ENCODE measurements around the gene KLF4. TPM values are rescaled to one million over a fixed set of nuclear protein-coding genes. Genes with fewer than 3 reads are reported as not detected.

The KLF4 gene
- total RNA-seq, 1 experiment from 2014 or later, result 7.1 TPM

DNA sequence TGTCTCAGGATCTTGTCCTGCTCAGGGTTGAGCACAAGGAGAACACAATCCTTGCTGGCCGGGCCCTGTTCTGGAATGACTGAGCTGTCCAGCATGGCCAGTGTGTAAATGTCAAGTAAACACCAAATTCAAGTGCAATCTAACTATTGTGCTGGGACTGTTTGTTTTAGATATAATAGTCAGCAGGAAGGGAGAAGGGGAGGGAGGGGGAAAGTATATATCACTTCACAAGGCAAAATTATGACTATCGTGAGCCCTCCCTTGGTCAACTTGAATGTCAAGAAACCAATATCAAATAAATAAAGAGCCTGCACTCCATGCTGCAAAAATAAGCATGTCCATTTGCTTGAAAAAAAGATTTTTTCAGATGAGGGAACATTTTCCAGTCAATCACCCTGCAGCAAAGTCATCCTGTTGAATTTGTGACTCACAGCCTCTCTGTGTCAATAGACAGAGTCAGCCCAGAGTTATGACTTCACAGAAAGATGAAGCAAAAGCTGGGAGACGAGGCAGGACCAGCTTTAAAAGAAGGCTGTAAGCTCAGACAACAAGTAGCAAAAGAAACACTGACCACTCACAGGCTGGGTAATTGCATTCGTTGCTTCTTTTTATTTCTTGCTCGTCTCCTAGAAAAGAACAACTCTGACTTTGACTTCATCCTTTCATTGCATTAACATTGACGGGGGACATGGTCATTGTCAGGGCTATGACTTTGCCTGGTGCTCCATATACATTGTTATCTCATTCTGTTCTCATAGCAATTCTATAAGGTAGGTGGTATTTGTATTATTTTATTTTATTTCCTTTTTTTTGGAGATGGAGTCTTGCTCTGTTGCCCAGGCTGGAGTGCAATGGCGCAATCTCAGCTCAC is 15.3 kb upstream of the KLF4 start:
- H2BK20ac ChIP-seq (ENCODE audit: low read depth, low read length, poor library complexity, severe bottlenecking), result no peak overlapping the region
- H3K18ac ChIP-seq (ENCODE audit: insufficient read length, low read depth, low read length), result no peak overlapping the region
- Mint-ChIP-seq H3K36me3 (ENCODE audit: insufficient read depth in 1 of 3, low read depth in 3 of 3) (no peaks in the 10 kb centered on the region), H3K27me3 (ENCODE audit: low read depth) (no peaks in the 10 kb centered on the region), H3K27ac (no peak overlapping the region; a peak in 1 of 7 replicates), H3K9me3 (no peaks in the 10 kb centered on the region), H3K4me3 (no peak overlapping the region), H3K4me1 (no peaks in the 10 kb centered on the region)
- H3K4ac ChIP-seq (ENCODE audit: low read depth, low read length), result no peak overlapping the region
- no peak overlapping the region for H4K91ac ChIP-seq (ENCODE audit: insufficient read length, low read depth, low read length)
- H4K5ac ChIP-seq (ENCODE audit: insufficient read length, low read depth, low read length), result no peak overlapping the region
- H3K9me3 ChIP-seq (ENCODE audit: control insufficient read depth, low read depth, low read length), result no peaks in the 10 kb centered on the region
- H3K14ac ChIP-seq (ENCODE audit: insufficient read depth, low read length), result no peak overlapping the region
- H2BK5ac ChIP-seq (ENCODE audit: insufficient read length, low read length), result no peak overlapping the region
- TF ChIP-seq, protein P1, sequence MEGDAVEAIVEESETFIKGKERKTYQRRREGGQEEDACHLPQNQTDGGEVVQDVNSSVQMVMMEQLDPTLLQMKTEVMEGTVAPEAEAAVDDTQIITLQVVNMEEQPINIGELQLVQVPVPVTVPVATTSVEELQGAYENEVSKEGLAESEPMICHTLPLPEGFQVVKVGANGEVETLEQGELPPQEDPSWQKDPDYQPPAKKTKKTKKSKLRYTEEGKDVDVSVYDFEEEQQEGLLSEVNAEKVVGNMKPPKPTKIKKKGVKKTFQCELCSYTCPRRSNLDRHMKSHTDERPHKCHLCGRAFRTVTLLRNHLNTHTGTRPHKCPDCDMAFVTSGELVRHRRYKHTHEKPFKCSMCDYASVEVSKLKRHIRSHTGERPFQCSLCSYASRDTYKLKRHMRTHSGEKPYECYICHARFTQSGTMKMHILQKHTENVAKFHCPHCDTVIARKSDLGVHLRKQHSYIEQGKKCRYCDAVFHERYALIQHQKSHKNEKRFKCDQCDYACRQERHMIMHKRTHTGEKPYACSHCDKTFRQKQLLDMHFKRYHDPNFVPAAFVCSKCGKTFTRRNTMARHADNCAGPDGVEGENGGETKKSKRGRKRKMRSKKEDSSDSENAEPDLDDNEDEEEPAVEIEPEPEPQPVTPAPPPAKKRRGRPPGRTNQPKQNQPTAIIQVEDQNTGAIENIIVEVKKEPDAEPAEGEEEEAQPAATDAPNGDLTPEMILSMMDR (conservative IDR thresholded peaks at IDR 0.05), result no peak
- no peaks in the 10 kb centered on the region for H3K23me2 ChIP-seq (ENCODE audit: insufficient read length, low read depth, low read length, poor library complexity, severe bottlenecking)
- H2BK15ac ChIP-seq (ENCODE audit: low read depth, low read length), result no peak overlapping the region
- no peaks in the 10 kb centered on the region for H3K79me2 ChIP-seq (ENCODE audit: insufficient read depth, low read length)
- WGBS (ENCODE audit: extremely low coverage, insufficient read length, low lambda C conversion rate), result no CpG with 5 or more reads among the region's 7 CpGs
- no peak overlapping the region for H3K23ac ChIP-seq (ENCODE audit: insufficient read length, low read depth, low read length)
- no peak overlapping the region for H2BK120ac ChIP-seq (ENCODE audit: low read depth, low read length, poor library complexity, severe bottlenecking)
- no peaks in the 10 kb centered on the region for H3K27me3 ChIP-seq (ENCODE audit: insufficient read depth, low read length)
- no peaks in the 10 kb centered on the region for H3K4me1 ChIP-seq (ENCODE audit: insufficient read depth, low read length)
- no peak overlapping the region for H3K9ac ChIP-seq (ENCODE audit: extremely low read depth, insufficient read length, low read length)
- H3K79me1 ChIP-seq (ENCODE audit: insufficient read depth, low read depth, low read length, poor library complexity, severe bottlenecking), result no peaks in the 10 kb centered on the region
- no peak overlapping the region for H3K27ac ChIP-seq (ENCODE audit: insufficient read length, low read depth, low read length)
- no peak overlapping the region for H3K4me2 ChIP-seq (ENCODE audit: insufficient read depth, insufficient read length, low read length)
- no peak overlapping the region for H3K56ac ChIP-seq (ENCODE audit: insufficient read length, low read depth, low read length)
- no peaks in the 10 kb centered on the region for H4K20me1 ChIP-seq (ENCODE audit: control insufficient read depth, insufficient read depth, insufficient read length)
- no peak overlapping the region for H2BK12ac ChIP-seq (ENCODE audit: insufficient read length, low read depth, low read length)
- H4K8ac ChIP-seq (replicated peaks; ENCODE audit: insufficient read length, low read depth, low read length), result no peak overlapping the region
- H2AK5ac ChIP-seq (ENCODE audit: insufficient read length, low read length), result no peak overlapping the region
- no peak for DNase-seq
- H2AFZ ChIP-seq (ENCODE audit: low read length), result no peak overlapping the region
- no peak overlapping the region for H3T11ph ChIP-seq (ENCODE audit: low read length)

Data from H9 (cell line).